Activated gamma-delta T cell treated with anti-CD3 and anti-CD28 coated beads, Interleukin-2, amount 50 U/mL, for 16 hours (primary cell): Measurements from ENCODE around the gene TARBP1.
"Not testable (repeated sequence)": the region's sequence is repeated elsewhere in the genome, so short reads cannot be mapped to it uniquely, and the experiment has no call there.

ENCODE experiments used
- DNase-seq: peaks from one replicate; pipeline ENCODE4 v3.0.0-alpha.2; 2020; ENCODE audit warnings: low read depth

Gene TARBP1

GRCh38 chr1:234437423-234438171 is 41.4 kb downstream of the TARBP1 start:
- no peak for DNase-seq

GRCh38 chr1:234435620-234436019 is 43.4 kb downstream of the TARBP1 start:
- DNase-seq = no peak

DNA sequence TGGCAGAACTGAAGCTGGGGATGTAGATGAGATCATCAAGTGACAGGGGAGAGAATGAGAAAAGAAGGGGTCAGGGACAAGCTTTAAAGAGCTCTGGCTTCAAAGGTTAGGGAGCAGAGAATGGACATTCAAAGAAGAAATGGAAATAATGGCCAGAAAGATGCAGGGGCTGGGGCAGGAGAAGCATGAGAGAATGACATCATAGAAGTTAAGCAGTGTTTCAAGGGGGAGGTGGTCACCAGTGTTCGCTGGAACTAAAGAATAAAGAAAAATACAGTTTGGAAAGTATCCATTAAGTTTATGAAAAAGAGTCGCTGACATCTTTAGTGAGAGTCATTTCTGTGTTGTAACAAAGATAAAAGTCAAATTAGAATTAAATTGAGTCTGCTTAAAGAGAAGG is 44.3 kb downstream of the TARBP1 start:
- no peak for DNase-seq

- no peak for DNase-seq
These were observed 45.3 kb downstream of the TARBP1 start for GRCh38 chr1:234433563-234434285.

DNA sequence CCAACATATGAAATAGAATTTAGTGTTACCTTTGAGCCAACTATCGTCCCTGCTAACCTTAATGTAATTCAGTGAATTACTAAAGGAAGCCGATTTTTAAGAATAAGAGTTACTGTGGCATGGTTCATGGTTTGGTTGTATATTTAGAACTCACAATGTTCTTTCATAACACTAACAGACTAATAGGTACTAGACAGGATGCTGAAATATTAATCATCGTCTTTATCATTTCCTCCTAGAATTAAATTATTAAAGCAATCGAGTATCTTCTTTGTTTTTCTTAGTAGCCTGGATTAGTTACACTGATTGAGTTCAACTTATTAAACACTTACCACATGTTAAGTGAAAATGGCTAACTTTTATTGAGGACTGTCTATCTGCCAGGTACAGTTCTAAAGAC is 47.7 kb downstream of the TARBP1 start:
- no peak for DNase-seq

DNA sequence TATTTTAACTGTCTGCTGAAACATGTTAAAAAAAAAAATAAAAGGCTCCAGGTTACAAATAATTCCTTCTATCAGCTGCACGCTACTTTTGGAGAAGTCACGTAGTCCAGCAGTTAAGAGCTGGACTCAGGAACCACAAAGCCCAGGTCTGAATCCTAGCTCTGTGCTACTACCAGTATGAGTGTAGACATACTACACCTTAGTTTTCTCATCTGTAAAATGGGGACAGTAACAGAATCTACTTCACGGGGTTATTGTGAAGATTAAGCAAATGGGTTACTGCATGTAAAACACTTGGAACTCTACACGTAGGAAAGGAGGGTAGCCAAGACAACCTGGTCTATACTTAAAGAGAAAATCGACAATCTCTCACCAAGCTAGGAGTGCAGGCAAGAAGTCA is 48.3 kb downstream of the TARBP1 start:
- no peak for DNase-seq

GRCh38 chr1:234429434-234429806 is 49.6 kb downstream of the TARBP1 start:
- DNase-seq = no peak

DNA sequence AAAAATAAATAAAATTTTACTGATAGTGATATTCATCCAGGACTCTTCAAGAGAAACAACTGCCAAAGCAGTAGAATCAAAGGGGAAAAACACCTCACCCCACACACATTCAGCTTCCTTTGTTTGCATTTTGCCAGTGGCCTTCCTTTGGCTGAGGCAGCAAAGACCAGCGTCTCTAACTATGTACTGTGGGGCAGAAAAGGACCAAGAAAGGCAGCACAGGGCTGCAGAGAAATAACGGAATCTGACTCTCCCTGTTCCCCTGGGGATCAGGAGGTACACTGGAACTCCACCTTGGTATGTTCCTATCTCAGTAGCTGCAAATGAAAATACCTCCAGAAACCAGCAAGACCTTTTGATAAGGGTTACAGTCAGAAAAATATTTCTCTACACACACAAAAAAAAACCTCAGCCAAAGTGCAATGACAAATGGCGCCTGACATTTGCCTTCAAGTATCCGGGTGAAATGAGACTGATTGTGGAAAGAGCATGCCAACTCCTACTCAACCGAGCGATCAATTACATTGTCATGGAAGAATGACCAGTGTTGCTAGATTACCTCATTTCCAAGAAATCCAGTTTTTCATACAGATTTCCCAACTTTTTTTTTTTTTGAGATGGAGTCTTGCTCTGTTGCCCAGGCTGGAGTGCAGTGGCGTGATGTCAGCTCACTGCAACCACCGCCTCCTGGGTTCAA is 50.9 kb downstream of the TARBP1 start:
- no peak for DNase-seq

DNA sequence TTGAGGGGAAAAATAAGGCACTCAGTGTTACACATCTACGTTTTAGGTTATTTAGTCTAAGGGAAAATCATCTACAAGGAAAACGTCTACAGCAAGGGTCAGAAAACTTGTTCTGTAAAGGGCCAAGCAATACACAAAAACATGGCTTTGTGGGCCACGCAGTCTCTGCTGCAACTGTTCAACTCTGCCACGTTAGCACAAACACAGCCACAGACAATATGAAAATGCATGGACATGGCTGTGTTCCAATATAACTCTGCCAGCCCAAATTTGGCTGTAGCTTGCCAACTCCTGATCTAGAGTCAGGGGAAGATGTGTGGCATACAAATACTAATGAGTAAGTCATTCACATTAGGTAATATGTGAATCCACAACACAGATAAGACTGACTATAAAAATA is 65.0 kb downstream of the TARBP1 start:
- DNase-seq = no peak

DNA sequence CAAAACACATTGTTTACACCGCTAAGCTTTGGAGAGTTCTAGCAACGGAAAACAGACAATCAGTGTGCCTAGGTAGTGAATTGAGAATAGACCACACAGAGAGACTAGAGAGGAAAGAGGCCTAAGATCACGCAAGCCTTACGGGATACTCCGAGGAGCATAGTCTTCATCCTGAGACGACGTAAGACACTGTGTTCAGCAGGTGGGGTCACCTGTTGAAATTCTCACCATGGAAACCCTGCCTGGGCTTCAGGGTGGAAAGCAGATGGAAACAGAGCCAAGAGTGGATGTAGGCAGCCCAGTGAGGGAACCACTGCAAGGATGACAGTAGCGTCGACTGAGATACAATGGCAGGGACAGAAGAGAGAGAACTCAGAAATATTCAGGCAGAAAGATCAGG is 65.5 kb downstream of the TARBP1 start:
- DNase-seq = no peak

DNA sequence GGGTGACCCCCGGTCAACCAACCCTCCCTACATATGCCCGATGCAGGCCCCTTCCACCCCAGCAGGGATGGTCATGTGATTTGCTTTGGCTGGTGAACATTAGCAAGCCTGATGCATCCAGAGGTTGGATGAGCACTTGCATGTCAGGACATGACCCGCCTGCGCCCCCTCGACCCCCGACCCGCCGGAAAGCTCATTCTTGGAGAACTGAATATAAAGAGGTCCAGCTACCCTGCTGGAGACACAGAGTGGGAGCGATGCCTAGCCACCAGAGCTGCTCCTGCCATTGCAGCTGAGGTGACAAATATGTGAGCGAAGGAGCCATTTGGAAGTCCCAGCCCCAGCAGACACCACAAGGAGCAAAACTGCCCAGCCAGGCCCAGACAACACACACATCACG is 66.1 kb downstream of the TARBP1 start:
- no peak for DNase-seq

GRCh38 chr1:234409328-234409727 is 69.7 kb downstream of the TARBP1 start:
- DNase-seq = no peak

DNA sequence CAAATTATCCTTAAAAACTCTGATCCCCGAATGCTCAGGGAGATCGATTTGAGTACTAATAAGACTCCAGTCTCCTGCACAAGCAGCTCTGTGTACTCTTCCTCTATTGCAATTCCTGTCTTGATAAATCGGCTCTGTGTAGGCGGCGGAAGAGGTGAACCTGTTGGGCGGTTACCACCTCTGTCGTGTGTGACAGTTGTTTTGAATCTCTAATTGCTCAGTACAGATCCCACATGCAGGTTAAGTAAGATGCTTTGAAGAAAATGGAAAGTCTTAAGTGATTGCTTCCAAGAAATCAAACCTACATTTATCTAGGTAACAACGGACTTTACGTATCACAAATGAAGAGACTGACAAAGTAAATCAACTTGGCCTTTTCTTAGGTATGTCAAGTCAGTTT is 70.2 kb downstream of the TARBP1 start:
- no peak for DNase-seq

DNA sequence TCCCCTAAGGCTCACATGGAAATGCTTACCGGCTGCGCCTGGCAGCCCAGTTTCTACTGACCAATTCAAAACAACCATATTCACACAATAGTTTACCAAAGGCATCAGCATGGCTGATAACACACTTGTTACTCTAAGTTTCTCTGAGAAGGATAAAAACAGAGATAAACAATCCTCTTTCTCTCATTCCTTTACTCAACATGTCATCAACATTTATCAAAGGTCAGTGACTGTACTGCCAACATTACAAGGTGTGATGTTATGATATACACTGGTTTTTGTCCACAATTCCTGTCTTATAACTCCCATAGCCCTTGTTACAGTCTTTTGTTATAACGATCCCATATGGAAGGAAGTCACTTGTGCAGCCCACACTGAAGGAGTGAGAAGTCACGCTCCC is 72.1 kb downstream of the TARBP1 start:
- DNase-seq = no peak

GRCh38 chr1:234405676-234406075 is 73.3 kb downstream of the TARBP1 start:
- no peak for DNase-seq

DNA sequence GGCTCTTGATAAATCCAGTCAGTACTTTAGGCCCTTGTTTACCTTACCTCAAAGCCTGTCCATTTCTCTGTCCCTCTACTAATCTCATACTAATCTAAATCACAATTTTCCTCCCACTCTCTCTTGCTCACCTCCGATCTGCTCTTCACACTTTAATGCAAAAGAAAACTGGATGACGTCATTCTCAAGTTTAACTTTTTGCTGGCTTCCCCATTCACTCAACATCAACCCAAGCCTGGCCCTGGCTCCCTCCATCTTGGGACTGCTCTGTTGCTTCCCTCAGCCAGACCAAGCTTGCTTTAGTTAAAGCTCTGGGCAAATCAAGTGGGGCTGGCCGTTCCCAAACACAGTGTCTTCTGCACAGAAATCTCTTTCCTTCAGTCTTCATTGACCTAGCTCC is 76.0 kb downstream of the TARBP1 start:
- DNase-seq = no peak

DNA sequence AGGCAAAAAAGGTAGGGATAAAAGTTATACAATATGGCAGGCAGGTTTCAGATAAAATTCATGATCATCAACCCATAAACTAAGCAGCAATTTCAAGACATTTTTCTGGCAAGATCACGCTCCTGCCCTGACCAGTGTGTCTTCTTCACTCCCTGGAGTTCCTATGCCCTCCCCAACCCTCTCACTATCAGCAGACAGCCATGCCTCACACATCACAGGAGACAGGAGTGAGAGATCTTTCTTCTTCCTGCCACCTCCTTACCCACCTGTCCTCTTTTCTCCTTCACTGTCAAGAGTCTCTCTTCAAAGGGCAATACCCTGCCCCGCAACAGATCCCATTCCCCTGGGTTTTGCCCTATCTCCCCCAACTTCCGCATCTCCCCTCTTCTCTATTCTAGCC is 77.3 kb downstream of the TARBP1 start:
- no peak for DNase-seq

GRCh38 chr1:234400773-234401172 is 78.2 kb downstream of the TARBP1 start:
- no peak for DNase-seq

DNA sequence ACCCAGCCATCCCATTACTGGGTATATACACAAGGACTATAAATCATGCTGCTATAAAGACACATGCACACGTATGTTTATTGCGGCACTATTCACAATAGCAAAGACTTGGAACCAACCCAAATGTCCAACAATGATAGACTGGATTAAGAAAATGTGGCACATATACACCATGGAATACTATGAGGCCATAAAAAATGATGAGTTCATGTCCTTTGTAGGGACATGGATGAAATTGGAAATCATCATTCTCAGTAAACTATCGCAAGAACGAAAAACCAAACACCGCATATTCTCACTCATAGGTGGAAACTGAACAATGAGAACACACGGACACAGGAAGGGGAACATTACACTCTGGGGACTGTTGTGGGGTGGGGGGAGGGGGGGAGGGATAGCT is 79.5 kb downstream of the TARBP1 start:
- DNase-seq = not testable (repeated sequence)

- no peak for DNase-seq
These were observed 80.1 kb downstream of the TARBP1 start for GRCh38 chr1:234398849-234399381.

GRCh38 chr1:234397732-234398131 is 81.2 kb downstream of the TARBP1 start:
- DNase-seq = no peak

DNA sequence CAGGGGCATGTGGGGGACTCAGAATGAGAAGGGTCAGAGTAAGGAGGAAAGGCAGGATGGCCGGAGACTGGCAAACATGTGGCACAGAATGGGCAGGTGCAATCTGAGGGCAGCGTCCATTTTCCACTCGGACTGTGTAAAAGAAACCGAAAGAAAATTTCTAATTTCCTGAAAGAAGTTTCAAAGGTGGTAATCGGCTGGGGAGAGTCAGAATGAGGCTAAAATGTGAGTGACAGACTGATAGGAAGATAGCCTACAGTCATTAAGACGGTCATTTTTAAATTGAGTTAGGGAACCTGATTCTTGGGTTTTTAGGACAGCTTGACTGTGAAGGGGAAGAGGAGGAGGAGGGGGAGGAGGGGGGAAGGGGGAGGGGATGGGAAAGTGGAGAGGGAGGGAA is 82.1 kb downstream of the TARBP1 start:
- DNase-seq = no peak

GRCh38 chr1:234396092-234396491 is 82.9 kb downstream of the TARBP1 start:
- no peak for DNase-seq
